Neural cell (in vitro differentiated cells): ENCODE results near the gene PWWP2A. TPM values are rescaled to one million over a fixed set of nuclear protein-coding genes. Genes with fewer than 3 reads are reported as not detected.

Experiments used
- H2AFZ ChIP-seq: fragments of 200-600, 300-800 bp; sonication (generic), shearing (Covaris generic); 2 replicates; pipeline ENCODE4 v1.6.0; 2014; ENCODE audit warnings: low read depth, mild to moderate bottlenecking, antibody characterized with exemption, low read length, moderate library complexity
- H3F3A ChIP-seq: fragments of 200-600 bp; shearing (Covaris generic); 2 replicates; pipeline ENCODE4 v1.6.1; 2016; ENCODE audit warnings: mild to moderate bottlenecking, moderate library complexity, mixed read lengths, antibody characterized with exemption, low read length; ENCODE audit not compliant: insufficient read depth, poor library complexity, severe bottlenecking
- H3K27ac ChIP-seq: fragments of 200-600, 300-800 bp; sonication (generic), shearing (Covaris generic); 2 replicates; pipeline ENCODE4 v1.5.1; 2014; ENCODE audit warnings: mild to moderate bottlenecking, low read length, moderate library complexity
- H3K27me3 ChIP-seq: fragments of 300-800, 200-600 bp; sonication (generic), shearing (Covaris generic); 2 replicates; pipeline ENCODE4 v1.6.0; 2014; ENCODE audit warnings: mild to moderate bottlenecking, low read depth, low read length, moderate library complexity; ENCODE audit not compliant: insufficient read depth
- H3K36me3 ChIP-seq: fragments of 300-800, 200-600 bp; sonication (generic), shearing (Covaris generic); 2 replicates; pipeline ENCODE4 v1.5.1; 2014; ENCODE audit warnings: mild to moderate bottlenecking, antibody characterized with exemption, low read length, moderate library complexity; ENCODE audit not compliant: insufficient read depth
- H3K4me2 ChIP-seq: fragments of 300-800, 200-600 bp; sonication (generic), shearing (Covaris generic); 2 replicates; pipeline ENCODE4 v1.6.0; 2014; ENCODE audit warnings: mild to moderate bottlenecking, low read length
- H3K4me3 ChIP-seq: fragments of 300-800, 200-600 bp; sonication (generic), shearing (Covaris generic); 2 replicates; pipeline ENCODE4 v1.5.1; 2014; ENCODE audit warnings: mild to moderate bottlenecking, low read length, moderate library complexity
- H3K79me2 ChIP-seq: fragments of 200-600 bp; shearing (Covaris generic); replicated peaks from 2 replicates; pipeline ENCODE4 v1.6.0; 2014; ENCODE audit warnings: mild to moderate bottlenecking, low read length, moderate library complexity; ENCODE audit not compliant: insufficient read depth
- H3K9ac ChIP-seq: fragments of 300-800, 200-600 bp; sonication (generic), shearing (Covaris generic); 2 replicates; pipeline ENCODE4 v1.6.1; 2016; ENCODE audit warnings: mild to moderate bottlenecking, low read length, mixed read lengths
- H3K9me2 ChIP-seq: fragments of 200-600 bp; shearing (Covaris generic); 2 replicates; pipeline ENCODE4 v1.6.1; 2016; ENCODE audit warnings: mild to moderate bottlenecking, low read length, mixed read lengths; ENCODE audit not compliant: insufficient read depth
- H3K9me3 ChIP-seq: fragments of 200-600, 300-800 bp; sonication (generic), shearing (Covaris generic); 2 replicates; pipeline ENCODE4 v1.6.1; 2016; ENCODE audit warnings: mild to moderate bottlenecking, mixed run types, low read length, moderate library complexity, mixed read lengths
- H4K20me1 ChIP-seq: fragments of 200-600 bp; shearing (Covaris generic); 2 replicates; pipeline ENCODE4 v1.6.1; 2016; ENCODE audit warnings: mild to moderate bottlenecking, mixed run types; ENCODE audit not compliant: insufficient read depth
- EP300 ChIP-seq: fragments of 450-650 bp; conservative IDR thresholded peaks from 2 replicates; pipeline ENCODE4 v1.6.1; 2014; ENCODE audit warnings: antibody characterized with exemption, mild to moderate bottlenecking, moderate library complexity; ENCODE audit not compliant: poor library complexity, severe bottlenecking
- EZH2 ChIP-seq: fragments of 200-600, 300-800 bp; shearing (Covaris generic), sonication (generic); IDR thresholded peaks from 2 replicates; pipeline ENCODE4 v1.6.1; 2014; ENCODE audit warnings: antibody characterized with exemption, low read length, borderline replicate concordance, mild to moderate bottlenecking; ENCODE audit not compliant: insufficient read depth, poor library complexity, severe bottlenecking
- MXI1 ChIP-seq: fragments of 450-650 bp; conservative IDR thresholded peaks from 2 replicates; pipeline ENCODE4 v1.6.1; 2014; ENCODE audit warnings: antibody characterized with exemption, mild to moderate bottlenecking; ENCODE audit not compliant: poor library complexity, severe bottlenecking
- POLR2AphosphoS5 ChIP-seq: IDR thresholded peaks from 2 replicates; pipeline ENCODE4 v1.6.1; 2012
- RAD21 ChIP-seq: fragments of 450-650 bp; conservative IDR thresholded peaks from 2 replicates; pipeline ENCODE4 v1.6.1; 2014; ENCODE audit warnings: antibody characterized with exemption, mild to moderate bottlenecking, moderate library complexity
- SMC3 ChIP-seq: fragments of 450-650 bp; conservative IDR thresholded peaks from 2 replicates; pipeline ENCODE4 v1.6.1; 2014; ENCODE audit warnings: antibody characterized with exemption, mild to moderate bottlenecking, moderate library complexity; ENCODE audit not compliant: poor library complexity
- TAF1 ChIP-seq: IDR thresholded peaks from 2 replicates; pipeline ENCODE4 v1.6.1; 2012; ENCODE audit warnings: low read depth
- polyA plus RNA-seq: library from polyadenylated mRNA; depleted of rRNA; stranded (reverse); fragments of >200 nt; gene quantifications from 2 replicates; pipeline ENCODE4 v1.2.3, GENCODE V29; 2014
- TF ChIP-seq, protein P1 (sequence below): IDR thresholded peaks from 2 replicates; pipeline ENCODE4 v1.6.1; 2012; ENCODE audit warnings: borderline replicate concordance
- TF ChIP-seq, protein P2 (sequence below): fragments of 450-650 bp; IDR thresholded peaks from 2 replicates; pipeline ENCODE4 v1.5.1; 2014; ENCODE audit warnings: antibody characterized with exemption, mild to moderate bottlenecking, moderate library complexity; ENCODE audit not compliant: poor library complexity, severe bottlenecking

Gene PWWP2A
- polyA plus RNA-seq, 1 donor from 2014 or later, result 37.2 TPM

DNA sequence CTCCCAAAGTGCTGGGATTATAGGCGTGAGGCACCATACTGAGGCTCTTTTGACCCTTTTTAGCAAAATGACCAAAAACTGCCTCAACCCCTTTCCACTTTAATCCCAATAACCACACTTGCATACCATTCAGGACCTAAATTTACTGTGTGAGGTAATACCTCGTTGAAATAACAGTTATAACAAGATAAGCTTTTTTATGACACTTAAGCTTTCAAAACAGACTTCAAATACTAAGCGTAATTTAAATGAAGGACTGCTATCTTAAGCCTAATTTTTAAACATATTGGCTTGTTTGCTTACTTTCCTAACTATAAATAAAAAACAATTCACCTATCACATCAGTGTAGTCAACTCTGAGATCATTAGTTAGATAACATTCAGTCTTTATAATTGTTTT, 37.8 kb downstream of the PWWP2A start:
- H4K20me1 ChIP-seq, result no peaks in the 10 kb centered on the region
- H2AFZ ChIP-seq, result no peak overlapping the region
- no peaks in the 10 kb centered on the region for H3K36me3 ChIP-seq
- no peak overlapping the region for H3K4me3 ChIP-seq
- H3K4me2 ChIP-seq, result no peak overlapping the region
- H3F3A ChIP-seq, result no peaks in the 10 kb centered on the region
- H3K27ac ChIP-seq, result no peak overlapping the region
- no peak for TF ChIP-seq MXI1
- TF ChIP-seq, protein P1, sequence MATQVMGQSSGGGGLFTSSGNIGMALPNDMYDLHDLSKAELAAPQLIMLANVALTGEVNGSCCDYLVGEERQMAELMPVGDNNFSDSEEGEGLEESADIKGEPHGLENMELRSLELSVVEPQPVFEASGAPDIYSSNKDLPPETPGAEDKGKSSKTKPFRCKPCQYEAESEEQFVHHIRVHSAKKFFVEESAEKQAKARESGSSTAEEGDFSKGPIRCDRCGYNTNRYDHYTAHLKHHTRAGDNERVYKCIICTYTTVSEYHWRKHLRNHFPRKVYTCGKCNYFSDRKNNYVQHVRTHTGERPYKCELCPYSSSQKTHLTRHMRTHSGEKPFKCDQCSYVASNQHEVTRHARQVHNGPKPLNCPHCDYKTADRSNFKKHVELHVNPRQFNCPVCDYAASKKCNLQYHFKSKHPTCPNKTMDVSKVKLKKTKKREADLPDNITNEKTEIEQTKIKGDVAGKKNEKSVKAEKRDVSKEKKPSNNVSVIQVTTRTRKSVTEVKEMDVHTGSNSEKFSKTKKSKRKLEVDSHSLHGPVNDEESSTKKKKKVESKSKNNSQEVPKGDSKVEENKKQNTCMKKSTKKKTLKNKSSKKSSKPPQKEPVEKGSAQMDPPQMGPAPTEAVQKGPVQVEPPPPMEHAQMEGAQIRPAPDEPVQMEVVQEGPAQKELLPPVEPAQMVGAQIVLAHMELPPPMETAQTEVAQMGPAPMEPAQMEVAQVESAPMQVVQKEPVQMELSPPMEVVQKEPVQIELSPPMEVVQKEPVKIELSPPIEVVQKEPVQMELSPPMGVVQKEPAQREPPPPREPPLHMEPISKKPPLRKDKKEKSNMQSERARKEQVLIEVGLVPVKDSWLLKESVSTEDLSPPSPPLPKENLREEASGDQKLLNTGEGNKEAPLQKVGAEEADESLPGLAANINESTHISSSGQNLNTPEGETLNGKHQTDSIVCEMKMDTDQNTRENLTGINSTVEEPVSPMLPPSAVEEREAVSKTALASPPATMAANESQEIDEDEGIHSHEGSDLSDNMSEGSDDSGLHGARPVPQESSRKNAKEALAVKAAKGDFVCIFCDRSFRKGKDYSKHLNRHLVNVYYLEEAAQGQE, result no peak
- TF ChIP-seq EP300, result no peak
- no peak for TF ChIP-seq POLR2AphosphoS5
- TF ChIP-seq RAD21, result no peak
- no peak for TF ChIP-seq EZH2
- TF ChIP-seq, protein P2, sequence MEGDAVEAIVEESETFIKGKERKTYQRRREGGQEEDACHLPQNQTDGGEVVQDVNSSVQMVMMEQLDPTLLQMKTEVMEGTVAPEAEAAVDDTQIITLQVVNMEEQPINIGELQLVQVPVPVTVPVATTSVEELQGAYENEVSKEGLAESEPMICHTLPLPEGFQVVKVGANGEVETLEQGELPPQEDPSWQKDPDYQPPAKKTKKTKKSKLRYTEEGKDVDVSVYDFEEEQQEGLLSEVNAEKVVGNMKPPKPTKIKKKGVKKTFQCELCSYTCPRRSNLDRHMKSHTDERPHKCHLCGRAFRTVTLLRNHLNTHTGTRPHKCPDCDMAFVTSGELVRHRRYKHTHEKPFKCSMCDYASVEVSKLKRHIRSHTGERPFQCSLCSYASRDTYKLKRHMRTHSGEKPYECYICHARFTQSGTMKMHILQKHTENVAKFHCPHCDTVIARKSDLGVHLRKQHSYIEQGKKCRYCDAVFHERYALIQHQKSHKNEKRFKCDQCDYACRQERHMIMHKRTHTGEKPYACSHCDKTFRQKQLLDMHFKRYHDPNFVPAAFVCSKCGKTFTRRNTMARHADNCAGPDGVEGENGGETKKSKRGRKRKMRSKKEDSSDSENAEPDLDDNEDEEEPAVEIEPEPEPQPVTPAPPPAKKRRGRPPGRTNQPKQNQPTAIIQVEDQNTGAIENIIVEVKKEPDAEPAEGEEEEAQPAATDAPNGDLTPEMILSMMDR, result no peak
- TF ChIP-seq TAF1, result no peak
- no peak for TF ChIP-seq SMC3
- H3K9me3 ChIP-seq, result no peaks in the 10 kb centered on the region
- no peak overlapping the region for H3K9ac ChIP-seq
- no peaks in the 10 kb centered on the region for H3K79me2 ChIP-seq
- H3K27me3 ChIP-seq, result no peaks in the 10 kb centered on the region
- no peaks in the 10 kb centered on the region for H3K9me2 ChIP-seq

DNA sequence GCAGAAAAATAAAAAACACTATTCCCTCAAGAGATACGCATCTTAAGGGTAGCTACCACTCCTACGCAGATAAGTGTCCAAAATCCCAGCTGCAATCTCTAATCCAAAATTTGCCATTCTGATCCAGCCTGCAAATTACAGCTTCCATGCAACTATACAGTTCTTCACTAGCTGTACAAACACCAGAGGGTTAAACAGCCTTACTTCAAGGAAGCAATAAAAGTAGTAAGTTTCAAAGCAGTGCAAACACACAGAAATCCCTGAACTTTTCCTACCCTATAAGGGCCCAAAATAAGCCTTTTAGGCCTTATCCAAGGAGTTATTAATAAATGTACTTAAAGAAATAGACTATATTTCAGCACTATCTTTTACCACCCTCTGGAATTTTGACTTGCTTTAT, 39.5 kb downstream of the PWWP2A start:
- no peak overlapping the region for H3K4me3 ChIP-seq

More for the DNA sequence above, 39.5 kb downstream of the PWWP2A start:
- Histone ChIP-seq H4K20me1 (no peaks in the 10 kb centered on the region), H3K9me3 (no peaks in the 10 kb centered on the region), H3F3A (no peaks in the 10 kb centered on the region), H3K36me3 (no peaks in the 10 kb centered on the region), H3K79me2 (no peaks in the 10 kb centered on the region), H3K27ac (no peak overlapping the region), H3K4me2 (no peak overlapping the region), H2AFZ (no peak overlapping the region), H3K27me3 (no peaks in the 10 kb centered on the region), H3K9me2 (no peaks in the 10 kb centered on the region), H3K9ac (no peak overlapping the region)
- TF ChIP-seq, protein P2, result no peak
- TF ChIP-seq RAD21 (no peak), POLR2AphosphoS5 (no peak), EZH2 (no peak), MXI1 (no peak)
- TF ChIP-seq, protein P1, result no peak
